ENCODE measurements around the gene TGFBR3L. TPM values are rescaled to one million over a fixed set of nuclear protein-coding genes. Genes with fewer than 3 reads are reported as not detected.
A peak's percentile ranks its signal among the peaks of the same experiment; 100 is the strongest.

Gene TGFBR3L
- total and polyA plus RNA-seq, 2 of the 13 experiments (the other 11 are each of a cell fraction or from before 2014, with no cell fraction given), result 0.20 to 1.0 TPM

DNA sequence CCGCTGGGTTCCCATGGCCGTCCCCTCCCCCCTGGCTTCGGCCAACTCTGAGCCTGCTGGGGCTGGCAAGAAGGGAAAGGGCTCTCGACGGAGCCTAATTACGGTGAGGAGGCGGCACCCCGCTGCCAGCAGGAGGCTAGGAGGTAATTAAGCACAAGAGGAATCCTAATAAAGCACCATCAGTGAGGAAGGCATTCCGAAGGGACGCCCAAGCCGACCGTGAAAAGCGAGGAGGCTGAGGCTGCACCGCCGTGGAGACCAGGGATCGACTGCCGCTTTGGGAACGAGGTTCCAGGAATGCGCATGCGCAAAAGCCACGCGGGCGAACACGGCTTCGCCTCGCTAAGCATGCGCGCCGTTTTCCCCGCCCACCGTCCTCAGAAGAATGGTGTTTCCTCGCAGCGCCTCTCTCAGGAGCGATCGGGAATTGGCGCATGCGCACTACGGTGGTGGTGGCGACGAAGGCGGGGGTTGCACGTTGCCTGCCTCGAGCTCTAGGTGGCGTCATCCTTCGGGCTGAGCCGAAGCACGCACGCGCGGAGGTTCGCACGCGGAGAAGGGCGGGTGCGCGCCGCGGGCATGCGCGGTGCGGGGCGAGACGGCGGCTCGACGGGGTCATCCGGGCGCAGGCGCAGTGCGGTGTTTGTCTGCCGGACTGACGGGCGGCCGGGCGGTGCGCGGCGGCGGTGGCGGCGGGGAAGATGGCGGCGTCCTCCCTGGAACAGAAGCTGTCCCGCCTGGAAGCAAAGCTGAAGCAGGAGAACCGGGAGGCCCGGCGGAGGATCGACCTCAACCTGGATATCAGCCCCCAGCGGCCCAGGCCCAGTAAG, 11.2 kb upstream of the TGFBR3L start, which contains the start of gene MAP2K7 (continued):
- TF ChIP-seq ZNF136 (CRISPR knock-in tag; IDR thresholded peaks at IDR 0.05; ENCODE audit: low read depth) (peak; percentile 88; the same call in 1 of the 2 replicates), ZNF569 (CRISPR knock-in tag; IDR thresholded peaks at IDR 0.05; ENCODE audit: borderline replicate concordance) (no peak), SMAD9 (CRISPR knock-in tag; IDR thresholded peaks at IDR 0.05) (peak; percentile 49), ZNF121 (CRISPR knock-in tag; IDR thresholded peaks at IDR 0.05) (peak; percentile 51; the same call in 1 of the 2 replicates), ZNF777 (CRISPR knock-in tag; IDR thresholded peaks at IDR 0.05) (peak; percentile 76), ARHGAP35 (CRISPR knock-in tag; IDR thresholded peaks at IDR 0.05; ENCODE audit: borderline replicate concordance) (peak; percentile 66; the same call in 1 of the 2 replicates), IKZF1 (IDR thresholded peaks at IDR 0.05) (no peak), IRF2 (CRISPR knock-in tag; IDR thresholded peaks at IDR 0.05) (peak; percentile 86; the same call in 1 of the 2 replicates), ZNF615 (CRISPR knock-in tag; IDR thresholded peaks at IDR 0.05; ENCODE audit: borderline replicate concordance) (no peak), STAT6 (CRISPR knock-in tag; IDR thresholded peaks at IDR 0.05; ENCODE audit: borderline replicate concordance) (no peak; the same call in 1 of the 2 replicates), ZNF607 (CRISPR knock-in tag; IDR thresholded peaks at IDR 0.05; ENCODE audit: borderline replicate concordance) (peak; percentile 89; the same call in 1 of the 2 replicates), ZNF749 (CRISPR knock-in tag; IDR thresholded peaks at IDR 0.05; ENCODE audit: borderline replicate concordance) (peak; percentile 82), ZNF362 (CRISPR knock-in tag; IDR thresholded peaks at IDR 0.05; ENCODE audit: borderline replicate concordance) (peak; percentile 52; the same call in 1 of the 2 replicates), ZKSCAN5 (CRISPR knock-in tag; IDR thresholded peaks at IDR 0.05) (no peak)
- TF ChIP-seq, protein P1, sequence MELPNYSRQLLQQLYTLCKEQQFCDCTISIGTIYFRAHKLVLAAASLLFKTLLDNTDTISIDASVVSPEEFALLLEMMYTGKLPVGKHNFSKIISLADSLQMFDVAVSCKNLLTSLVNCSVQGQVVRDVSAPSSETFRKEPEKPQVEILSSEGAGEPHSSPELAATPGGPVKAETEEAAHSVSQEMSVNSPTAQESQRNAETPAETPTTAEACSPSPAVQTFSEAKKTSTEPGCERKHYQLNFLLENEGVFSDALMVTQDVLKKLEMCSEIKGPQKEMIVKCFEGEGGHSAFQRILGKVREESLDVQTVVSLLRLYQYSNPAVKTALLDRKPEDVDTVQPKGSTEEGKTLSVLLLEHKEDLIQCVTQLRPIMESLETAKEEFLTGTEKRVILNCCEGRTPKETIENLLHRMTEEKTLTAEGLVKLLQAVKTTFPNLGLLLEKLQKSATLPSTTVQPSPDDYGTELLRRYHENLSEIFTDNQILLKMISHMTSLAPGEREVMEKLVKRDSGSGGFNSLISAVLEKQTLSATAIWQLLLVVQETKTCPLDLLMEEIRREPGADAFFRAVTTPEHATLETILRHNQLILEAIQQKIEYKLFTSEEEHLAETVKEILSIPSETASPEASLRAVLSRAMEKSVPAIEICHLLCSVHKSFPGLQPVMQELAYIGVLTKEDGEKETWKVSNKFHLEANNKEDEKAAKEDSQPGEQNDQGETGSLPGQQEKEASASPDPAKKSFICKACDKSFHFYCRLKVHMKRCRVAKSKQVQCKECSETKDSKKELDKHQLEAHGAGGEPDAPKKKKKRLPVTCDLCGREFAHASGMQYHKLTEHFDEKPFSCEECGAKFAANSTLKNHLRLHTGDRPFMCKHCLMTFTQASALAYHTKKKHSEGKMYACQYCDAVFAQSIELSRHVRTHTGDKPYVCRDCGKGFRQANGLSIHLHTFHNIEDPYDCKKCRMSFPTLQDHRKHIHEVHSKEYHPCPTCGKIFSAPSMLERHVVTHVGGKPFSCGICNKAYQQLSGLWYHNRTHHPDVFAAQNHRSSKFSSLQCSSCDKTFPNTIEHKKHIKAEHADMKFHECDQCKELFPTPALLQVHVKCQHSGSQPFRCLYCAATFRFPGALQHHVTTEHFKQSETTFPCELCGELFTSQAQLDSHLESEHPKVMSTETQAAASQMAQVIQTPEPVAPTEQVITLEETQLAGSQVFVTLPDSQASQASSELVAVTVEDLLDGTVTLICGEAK (IDR thresholded peaks at IDR 0.05), result no peak
- TF ChIP-seq, protein P1 (CRISPR knock-in tag; IDR thresholded peaks at IDR 0.05), result peak; percentile 79

Data from HepG2 (cell line).